Measurements from ENCODE around the gene ZSCAN22.

DNA sequence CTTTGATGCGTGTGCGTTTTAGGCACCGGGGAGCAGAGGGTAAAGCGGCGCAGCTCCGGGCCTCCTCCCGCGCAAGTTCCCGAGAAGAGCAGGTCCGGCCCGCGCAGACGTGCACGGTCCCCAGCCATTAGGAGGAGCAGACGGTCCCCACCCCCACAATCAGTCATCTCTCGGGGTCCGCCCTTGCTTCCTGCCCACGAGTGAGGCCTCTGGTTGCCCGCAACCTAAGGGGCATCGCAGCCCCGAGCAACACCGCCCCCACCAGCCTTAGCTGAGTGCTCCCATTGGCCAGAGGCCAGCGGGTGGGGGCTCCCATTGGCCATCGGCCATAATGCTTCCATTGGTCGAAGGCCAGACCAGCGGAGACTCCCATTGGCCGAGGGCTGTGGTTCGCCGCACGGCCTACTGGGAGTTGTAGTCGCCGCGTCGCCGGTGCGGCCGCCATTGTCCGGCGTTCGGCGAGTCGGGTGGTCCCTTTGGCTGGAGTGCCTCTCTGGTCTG, 48.2 kb upstream of the ZSCAN22 start, which contains the start of gene ZNF8:
- no peak for TF ChIP-seq EZH2 (IDR thresholded peaks at IDR 0.05; ENCODE audit: borderline replicate concordance, insufficient read depth, low read depth, low read length, poor library complexity, severe bottlenecking)
- TF ChIP-seq, protein P1, sequence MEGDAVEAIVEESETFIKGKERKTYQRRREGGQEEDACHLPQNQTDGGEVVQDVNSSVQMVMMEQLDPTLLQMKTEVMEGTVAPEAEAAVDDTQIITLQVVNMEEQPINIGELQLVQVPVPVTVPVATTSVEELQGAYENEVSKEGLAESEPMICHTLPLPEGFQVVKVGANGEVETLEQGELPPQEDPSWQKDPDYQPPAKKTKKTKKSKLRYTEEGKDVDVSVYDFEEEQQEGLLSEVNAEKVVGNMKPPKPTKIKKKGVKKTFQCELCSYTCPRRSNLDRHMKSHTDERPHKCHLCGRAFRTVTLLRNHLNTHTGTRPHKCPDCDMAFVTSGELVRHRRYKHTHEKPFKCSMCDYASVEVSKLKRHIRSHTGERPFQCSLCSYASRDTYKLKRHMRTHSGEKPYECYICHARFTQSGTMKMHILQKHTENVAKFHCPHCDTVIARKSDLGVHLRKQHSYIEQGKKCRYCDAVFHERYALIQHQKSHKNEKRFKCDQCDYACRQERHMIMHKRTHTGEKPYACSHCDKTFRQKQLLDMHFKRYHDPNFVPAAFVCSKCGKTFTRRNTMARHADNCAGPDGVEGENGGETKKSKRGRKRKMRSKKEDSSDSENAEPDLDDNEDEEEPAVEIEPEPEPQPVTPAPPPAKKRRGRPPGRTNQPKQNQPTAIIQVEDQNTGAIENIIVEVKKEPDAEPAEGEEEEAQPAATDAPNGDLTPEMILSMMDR (IDR thresholded peaks at IDR 0.05): no peak

Data from B cell (primary cell).